HG03521 (cell line): ENCODE measurements around the gene CACNA1G.

ENCODE experiments used
- ATAC-seq: cut with Tn5 transposase; IDR thresholded peaks from one replicate; pipeline ENCODE4 v1.9.1; 2021; ENCODE audit warnings: mild to moderate bottlenecking, moderate library complexity; ENCODE audit not compliant: unreplicated experiment

The CACNA1G gene

DNA sequence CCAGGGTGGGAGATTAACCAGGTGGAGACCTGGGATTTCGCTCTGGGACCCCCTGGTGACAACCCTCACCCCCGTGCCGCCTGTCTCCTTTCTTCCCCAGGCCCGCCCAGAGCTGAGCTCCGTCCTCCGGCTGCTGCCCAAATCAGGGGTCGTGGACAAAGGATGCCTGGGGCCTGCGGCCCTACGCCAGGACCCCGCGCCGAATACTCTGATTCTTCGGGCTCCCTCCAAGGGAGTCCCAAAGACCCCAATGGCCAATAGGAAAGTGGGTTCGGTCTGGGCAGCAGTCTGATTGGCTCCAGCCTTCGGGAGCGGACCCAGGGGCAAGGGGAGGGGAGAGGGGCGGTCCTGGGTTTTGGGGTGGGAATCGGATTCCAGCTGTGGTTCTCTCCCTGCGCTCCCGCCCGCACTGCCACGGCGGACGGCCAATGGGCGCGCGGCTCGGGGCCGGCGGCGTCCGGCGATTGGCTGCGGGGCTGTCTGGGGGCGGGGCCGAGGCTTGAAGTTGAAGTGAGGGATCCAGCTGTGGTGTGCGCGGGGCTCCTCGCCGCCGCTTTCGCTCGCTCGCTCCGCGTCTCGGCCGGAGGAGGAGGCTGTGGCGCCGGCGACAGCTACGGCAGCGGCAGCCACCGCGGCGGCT lies at the start of gene CACNA1G:
Gene CACNA1G (plus strand): TSS at position 531 of the 640 bp plus-strand sequence. CDS start 745 bp downstream, outside the sequence.
- ATAC-seq = peak; percentile 86

DNA sequence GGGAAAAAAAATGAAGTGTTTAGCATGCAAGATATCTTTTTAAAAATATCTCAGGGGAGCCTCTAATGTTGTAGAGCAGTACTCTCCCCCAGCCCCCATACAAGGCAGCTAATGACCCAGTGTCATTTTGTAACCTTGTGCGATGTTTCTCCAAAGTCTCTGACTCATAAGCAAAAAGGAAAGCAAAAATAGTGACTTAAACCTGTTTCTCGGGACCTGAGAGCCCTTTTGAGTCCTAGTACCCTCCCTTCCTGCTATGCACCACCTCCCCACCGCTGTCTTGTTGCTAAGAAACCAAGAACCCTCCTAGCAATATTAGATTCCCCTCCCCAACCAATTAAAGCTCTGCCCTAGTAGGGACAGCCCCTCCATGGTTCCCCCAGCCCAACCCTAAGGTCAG lies 49.5 kb upstream of the CACNA1G start:
- ATAC-seq = peak; percentile 58

DNA sequence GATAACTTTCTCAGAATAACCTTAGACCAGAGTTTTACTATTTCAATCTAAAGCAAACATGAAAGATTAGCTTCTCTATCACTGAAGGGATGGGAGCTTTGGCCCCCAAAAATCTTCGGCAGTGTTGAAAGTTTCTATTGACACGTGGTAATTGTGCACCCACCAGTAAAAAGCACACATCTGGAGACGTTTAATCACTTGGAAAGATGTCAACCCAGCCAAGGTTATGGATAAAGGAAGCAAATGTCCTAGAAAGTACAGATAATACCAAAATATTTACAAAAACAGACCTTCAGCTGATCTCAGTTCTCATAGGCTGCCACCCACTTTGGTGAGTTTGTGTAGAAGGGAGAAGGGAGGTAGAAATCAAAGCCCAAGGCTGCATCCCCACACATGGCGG lies 47.0 kb upstream of the CACNA1G start:
- ATAC-seq = no peak

DNA sequence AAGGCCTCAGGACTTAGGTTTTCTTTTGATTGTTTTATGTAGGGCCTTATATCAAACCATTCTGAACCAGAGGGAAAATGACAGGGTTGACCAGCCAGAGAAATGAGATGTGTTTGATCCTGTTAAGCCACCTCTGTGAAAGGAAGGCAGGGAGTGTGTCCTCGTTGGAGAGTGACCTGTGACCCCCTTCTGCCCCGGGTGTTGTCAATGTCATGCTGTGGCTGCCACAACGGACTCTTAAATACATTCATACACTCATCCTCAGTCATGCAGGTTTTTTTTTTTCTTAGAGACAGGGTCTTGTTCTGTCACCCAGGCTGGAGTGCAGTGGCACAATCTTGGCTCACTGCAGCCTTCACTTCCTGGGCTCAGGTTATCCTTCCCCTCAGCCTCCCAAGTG lies 46.1 kb upstream of the CACNA1G start:
- ATAC-seq = no peak

DNA sequence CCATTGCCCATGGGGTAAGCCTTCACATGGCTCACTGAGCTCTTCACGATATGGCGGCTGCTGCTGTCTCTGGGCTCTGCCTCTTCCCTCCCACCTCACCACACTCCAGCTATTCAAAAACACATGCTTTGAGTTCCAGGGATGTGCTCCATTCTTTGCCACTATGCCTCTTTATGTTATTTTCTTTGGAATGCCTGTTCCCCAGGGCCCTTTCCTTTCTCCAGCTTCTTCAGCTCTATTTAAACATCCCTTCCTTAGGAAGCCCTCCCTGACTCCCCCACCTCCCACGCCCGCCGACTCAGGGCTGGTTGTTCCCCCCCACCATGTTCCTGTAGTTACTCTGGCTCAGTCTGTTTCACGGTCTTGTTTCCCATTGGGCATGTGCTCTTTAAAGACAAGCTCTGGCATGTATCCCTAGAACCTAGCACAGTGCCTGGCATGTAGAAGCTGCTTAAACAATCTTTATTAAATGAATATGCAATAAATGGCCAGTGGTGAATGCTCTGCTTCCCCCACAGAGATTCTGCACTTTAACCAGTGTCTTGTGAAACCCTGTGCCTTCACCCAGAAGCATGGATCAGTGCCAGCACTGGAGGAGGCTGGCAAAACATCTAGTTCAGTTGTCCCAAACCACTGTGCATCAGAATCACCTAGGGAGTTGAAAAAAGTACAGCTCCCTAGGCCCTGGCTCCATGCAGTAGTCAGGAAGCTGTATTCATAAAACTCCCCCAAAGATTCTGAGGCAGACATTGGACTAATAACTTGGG lies 45.4 kb upstream of the CACNA1G start:
- ATAC-seq = no peak

DNA sequence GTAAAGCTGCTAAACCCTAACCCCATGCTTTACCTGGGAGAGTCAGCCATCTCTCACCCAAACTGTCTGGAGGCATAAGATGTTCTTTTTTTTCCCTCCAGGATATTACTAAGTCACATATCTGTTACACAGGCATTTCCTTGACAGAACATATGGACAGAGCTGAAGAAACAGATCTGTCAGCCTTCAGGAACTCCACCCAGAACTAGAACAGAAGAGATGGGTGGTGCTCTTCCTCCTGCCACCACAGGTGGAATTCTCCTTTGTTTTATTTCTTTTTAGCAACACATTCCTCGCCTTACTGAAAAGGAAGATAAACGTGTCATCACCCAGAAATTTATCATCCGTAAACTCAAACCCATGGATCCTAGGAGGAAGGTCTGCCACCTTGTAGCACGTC lies 43.5 kb upstream of the CACNA1G start:
- no peak for ATAC-seq

DNA sequence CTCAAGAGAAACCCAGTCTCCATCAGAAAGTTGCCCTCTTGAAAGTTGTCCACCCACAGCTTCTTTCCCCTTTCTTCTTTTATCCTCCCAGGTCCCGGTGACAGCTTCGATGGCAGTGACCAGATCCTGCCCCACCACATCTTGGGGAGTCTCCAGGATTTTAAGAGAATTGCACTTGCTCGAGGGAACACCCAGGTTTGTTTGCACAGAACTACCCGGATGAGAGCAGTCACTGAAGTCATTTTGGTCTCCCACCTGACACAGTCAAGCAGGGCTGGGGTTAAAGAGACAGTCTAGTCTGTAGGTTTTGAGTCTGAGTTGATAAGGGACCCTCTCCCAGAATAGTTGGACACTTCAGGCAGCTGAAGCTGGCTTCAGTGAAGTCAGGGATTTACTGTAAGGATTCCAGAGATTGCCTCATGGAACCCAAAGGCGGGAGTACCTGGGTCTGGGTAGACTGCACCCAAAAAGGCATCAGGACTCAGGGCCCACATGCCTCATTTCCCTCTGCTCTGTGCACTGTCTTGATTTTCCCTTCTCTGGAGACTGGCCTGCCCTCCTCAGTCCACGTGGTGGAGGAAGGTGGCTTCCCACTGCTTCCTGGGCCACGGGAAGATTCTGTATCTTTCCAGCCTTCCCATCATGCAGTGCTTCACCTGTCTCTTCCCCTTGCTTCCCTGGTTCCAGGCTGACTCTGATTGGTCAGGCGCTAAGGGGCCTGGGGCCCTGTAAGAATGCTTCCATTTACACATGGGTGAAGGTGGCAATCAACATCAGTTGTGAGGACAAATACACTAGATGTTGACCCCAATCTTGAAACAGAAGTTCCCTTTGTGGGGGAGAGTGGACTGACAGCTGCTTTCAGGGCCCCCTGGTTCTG lies 42.8 kb upstream of the CACNA1G start:
- ATAC-seq = no peak

DNA sequence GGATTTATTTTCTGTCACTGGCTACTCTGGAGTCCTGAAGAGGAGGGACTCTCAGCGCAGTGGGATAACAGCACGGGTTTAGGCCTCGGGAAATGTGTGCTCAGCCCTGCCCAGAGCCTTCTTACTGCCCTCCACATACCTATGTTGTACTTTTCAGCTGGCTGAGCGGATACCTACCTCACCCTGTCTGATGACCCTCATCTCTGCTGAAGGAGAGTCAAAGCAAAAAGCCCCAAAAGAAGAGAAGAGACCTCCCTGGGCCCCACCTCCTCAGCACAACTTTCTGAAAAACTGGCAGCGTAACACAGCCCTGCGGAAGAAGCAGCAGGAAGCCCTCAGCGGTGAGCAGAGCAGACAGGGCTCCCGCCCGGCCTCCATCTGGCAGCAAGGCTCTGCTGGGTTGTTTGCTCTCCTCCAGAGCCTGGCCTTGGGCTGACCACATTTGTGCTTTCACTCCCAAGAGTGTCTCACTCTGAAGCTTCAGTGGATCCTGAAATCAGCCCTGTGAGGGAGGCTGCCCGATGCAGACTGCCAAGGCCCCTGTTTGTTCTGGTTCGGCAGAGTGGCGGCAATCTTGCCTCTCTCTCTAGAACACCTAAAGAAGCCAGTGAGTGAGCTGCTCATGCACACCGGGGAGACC lies 42.0 kb upstream of the CACNA1G start:
- no peak for ATAC-seq

DNA sequence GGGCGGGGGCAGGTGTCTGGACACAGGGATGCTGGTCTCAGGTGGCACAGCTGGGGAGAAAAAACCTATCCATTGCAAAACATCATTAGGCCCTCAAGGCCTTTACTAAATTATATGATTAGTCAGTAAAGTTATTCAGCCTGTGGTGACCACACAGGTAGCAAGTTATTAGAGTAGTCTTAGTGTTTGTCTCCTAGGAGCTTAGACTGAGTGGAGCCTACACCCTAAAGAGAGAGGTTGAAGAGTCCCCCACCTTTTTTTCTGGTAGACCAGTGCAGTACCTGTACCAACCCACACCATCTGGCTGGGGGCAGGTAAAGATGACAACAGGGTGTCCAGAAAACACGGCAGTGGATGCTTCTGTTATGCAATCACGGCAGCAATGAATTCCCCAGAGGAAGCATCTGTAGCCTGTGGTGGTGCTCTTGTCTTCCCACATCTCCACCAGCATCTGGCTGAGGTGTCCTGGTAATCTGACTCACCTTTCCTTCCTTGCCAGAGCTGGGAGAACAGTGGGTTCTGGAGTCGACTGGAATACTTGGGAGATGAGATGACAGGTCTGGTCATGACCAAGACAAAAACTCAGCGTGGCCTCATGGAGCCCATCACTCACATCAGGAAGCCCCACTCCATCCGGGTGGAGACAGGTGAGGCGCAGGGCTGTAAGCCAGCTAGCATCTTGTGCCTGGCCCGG lies 41.2 kb upstream of the CACNA1G start:
- ATAC-seq = no peak

DNA sequence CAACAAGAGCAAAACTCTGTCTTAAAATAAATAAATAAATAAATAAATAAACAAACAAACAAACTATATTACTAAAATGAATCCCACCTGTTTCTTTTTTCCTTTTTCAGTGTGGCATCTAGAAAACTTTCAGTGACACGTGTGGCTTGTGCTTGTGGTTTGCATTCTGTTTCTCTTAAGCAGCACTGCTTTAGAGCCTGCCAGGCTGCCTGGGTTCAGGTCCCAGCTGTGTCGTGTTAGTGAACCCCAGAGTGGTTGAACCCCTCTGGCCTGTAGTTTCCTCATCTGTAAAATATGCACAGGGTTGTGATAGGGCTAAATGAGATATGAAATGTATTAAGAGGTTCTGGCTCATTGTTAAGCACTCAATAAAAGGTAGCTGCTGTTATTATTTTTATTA lies 40.0 kb upstream of the CACNA1G start:
- ATAC-seq = no peak

DNA sequence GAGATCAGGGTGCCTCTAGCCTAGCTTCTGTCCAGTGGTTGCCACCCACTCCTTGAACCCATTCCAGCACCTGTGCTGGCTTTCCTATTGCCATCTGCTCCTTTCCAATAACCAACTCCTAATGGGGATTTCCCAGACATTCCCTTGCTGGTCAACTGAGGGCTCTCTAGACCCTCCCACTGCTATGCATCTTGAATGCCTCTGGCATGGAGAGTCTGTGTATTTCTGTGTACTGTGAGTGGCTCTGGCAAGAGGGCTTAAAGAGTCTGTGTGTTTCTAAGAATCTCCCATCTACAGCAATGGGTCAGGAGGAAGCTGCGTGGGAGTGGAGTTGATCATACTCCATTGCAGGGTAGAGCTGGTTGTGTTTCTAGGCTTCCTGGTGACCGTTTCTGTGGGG lies 39.0 kb upstream of the CACNA1G start:
- ATAC-seq = no peak

DNA sequence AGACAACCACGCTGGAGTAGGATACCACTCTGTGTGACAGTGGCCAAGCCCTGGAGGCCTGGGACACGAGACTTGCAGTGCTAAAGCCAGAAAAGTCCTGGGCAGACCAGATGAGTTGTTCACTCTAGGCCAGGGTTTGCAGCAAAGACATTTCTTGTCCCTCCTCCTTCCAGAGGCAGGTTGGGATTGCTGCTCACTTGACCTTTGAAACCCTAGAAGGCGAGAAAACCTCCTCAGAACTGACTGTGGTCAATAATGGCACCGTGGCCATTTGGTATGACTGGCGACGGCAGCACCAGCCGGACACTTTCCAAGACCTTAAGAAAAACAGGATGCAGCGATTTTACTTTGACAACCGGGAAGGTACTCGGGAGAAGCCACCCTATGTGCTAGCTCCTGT lies 37.7 kb upstream of the CACNA1G start:
- no peak for ATAC-seq

DNA sequence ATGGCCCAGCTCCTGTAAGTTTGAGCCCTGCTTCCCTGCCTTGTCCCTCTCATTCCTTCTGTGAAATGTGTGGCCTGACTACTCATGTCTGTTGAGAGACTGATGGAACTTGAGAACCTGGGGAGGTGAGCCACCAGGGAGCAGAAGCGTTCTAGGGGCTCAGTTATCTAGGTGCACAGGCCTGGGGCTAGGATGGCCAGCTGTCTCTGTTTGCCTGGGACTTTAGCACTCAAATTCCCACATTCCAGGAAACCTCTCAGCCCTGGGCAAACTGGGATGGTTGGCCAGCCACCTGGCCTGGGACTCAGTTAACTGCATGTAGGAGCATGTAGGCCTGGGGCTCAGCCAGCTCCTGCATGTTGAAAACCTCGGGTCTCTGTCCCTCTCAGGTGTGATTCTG lies 37.3 kb upstream of the CACNA1G start:
- ATAC-seq = no peak

DNA sequence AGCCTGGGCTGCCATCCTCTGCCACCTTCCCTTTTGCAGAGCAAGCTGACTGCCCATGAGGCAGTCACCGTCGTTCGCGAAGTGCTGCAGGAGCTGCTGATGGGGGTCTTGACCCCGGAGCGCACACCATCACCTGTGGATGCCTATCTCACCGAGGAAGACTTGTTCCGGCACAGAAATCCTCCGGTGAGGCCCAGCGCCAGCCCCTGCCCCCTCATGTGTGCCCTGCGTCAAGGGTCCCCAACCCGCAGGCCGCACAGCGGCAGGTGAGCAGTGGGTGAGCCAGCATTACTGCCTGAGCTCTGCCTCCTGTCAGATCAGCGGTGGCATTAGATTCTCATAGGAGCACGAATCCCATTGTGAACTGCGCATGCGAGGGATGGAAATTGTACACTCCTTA lies 35.7 kb upstream of the CACNA1G start:
- no peak for ATAC-seq

DNA sequence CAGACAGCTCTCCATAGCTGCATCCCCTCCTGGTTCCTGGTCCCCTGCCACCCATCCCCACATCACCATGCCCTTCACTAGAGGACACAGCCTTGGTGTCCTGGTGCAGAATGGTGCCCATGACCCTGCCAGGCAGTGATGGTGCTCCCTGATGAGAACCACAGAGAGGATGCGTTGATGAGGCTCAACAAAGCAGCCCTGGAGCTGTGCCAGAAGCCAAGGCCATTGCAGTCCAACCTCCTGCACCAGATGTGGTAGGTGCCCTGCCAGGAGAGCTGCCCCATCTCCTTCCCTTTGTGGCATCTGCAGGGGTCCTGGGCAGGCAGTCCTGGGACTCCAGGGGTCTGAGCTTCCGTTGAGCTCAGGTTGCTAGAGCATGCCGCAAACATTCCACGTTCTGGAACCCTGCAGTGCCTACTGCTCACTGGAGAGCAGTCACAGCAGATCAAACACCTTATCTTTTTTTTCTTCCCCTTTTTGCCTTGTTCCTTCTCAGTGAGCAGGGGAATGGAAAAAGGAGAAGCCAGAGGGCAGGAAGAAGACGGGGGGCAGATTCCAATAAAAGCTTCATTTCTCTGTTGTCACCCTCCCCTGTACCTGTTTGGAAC lies 33.3 kb upstream of the CACNA1G start:
- ATAC-seq = no peak

DNA sequence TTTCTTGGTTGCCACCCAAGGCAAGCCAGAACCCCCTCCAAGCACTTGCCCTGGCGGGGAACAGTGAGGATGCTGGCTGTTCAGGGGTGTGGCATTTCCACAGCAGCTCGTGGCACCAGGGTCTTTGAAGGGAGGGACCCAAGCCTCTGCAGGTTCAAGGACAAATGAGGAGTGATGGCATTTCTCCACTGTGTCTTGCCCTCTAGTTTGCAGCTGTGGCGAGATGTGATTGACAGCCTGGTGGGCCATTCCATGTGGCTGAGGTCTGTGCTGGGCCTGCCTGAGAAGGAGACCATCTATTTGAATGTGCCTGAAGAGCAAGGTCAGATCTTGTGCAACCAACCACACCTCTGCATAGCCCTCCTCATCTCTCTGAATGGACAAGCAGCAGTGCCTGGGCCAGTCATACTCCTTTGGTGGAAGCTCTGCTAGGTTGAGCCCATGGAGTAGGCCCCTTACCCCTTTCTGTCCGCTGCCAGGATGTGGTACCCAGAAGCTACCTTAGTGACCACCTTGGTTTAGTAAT lies 32.5 kb upstream of the CACNA1G start:
- no peak for ATAC-seq

DNA sequence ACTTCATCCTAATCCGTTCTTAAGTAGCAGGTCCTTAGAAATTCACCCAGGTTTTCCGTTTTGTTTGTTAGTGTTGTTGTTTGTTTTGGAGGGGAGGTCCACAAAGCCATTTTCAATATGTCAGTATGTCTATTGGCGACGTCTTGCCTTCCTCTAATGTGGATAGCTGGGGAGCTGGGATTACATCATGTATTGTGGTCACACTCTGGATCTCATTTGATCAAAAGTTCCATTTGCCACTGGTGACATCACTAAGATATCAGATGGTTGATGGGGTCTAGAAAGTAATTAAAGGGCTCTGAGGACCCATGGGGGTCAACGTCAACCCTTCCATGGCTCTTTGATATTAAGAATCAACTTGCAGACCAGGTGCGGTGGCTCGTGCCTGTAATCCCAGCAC lies 30.7 kb upstream of the CACNA1G start:
- ATAC-seq = no peak

DNA sequence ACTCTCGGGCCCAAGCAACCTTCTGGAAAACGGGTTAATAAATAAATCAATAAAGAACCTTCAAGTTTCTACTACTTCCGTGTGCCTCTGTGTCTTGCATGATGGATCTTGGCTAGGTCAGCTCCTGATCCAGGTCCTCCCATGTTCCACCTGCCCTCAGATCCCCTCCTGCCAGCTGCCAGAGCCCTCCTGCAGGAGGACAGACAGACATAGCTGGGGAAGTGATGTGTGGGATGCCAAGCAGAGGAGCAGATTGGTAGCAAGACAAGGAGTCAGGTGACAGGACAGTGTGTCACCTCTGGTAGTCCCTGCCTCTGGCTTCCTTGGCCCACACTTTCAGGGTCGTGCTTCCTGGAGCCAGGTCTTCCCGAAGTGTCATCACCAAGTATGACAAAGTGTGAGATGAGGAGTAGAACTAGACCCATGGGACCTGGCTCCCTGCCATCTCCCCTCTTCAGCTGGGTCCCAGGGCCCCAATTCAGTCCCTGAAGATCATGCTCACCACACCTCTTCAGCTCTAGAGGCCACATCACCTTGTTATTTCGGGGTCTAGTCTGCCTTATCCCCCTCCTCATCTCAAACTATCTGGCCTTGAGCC lies 29.0 kb upstream of the CACNA1G start:
- ATAC-seq = no peak

DNA sequence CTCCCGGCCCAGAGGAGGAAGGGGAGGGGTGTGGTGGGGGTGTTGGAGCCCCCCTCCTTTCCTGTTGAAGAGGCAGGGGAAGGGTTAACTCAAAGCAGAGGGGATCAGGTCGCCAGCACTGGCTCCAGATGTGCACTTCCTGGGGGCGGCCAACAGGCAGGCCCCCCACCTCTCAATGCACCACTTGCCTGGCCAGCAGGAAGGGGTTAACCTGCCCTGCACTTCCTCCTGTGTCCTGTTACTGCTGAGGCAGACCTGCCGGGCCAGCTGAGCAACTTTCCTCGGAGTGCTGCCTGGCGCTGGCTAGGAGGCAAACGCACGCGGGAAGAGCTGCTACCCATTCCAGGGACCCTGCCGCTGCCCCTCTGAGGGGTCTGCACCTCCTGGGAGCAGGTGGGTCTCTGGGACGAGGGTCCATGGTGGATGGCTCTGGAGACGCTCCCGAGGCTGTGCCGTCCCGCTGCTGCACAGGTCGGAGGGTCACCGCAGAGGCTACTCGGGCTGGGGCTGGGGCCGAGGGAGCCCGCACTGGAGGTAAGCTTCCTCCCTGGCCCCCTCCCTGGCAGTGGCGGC lies 28.0 kb upstream of the CACNA1G start, which contains the start of gene EPN3:
Gene EPN3 (plus strand): TSS at position 284 of the 573 bp plus-strand sequence. CDS start 3,822 bp downstream, outside the sequence.
- ATAC-seq = no peak
